ENCODE measurements around the gene NIBAN1. TPM values are rescaled to one million over a fixed set of nuclear protein-coding genes. Genes with fewer than 3 reads are reported as not detected.

NIBAN1 gene, protein sequence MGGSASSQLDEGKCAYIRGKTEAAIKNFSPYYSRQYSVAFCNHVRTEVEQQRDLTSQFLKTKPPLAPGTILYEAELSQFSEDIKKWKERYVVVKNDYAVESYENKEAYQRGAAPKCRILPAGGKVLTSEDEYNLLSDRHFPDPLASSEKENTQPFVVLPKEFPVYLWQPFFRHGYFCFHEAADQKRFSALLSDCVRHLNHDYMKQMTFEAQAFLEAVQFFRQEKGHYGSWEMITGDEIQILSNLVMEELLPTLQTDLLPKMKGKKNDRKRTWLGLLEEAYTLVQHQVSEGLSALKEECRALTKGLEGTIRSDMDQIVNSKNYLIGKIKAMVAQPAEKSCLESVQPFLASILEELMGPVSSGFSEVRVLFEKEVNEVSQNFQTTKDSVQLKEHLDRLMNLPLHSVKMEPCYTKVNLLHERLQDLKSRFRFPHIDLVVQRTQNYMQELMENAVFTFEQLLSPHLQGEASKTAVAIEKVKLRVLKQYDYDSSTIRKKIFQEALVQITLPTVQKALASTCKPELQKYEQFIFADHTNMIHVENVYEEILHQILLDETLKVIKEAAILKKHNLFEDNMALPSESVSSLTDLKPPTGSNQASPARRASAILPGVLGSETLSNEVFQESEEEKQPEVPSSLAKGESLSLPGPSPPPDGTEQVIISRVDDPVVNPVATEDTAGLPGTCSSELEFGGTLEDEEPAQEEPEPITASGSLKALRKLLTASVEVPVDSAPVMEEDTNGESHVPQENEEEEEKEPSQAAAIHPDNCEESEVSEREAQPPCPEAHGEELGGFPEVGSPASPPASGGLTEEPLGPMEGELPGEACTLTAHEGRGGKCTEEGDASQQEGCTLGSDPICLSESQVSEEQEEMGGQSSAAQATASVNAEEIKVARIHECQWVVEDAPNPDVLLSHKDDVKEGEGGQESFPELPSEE
- polyA plus RNA-seq (0.09 and 0.12 TPM in 2 replicates), polyA minus RNA-seq (0.23 and 0.24 TPM in 2 replicates)

DNA sequence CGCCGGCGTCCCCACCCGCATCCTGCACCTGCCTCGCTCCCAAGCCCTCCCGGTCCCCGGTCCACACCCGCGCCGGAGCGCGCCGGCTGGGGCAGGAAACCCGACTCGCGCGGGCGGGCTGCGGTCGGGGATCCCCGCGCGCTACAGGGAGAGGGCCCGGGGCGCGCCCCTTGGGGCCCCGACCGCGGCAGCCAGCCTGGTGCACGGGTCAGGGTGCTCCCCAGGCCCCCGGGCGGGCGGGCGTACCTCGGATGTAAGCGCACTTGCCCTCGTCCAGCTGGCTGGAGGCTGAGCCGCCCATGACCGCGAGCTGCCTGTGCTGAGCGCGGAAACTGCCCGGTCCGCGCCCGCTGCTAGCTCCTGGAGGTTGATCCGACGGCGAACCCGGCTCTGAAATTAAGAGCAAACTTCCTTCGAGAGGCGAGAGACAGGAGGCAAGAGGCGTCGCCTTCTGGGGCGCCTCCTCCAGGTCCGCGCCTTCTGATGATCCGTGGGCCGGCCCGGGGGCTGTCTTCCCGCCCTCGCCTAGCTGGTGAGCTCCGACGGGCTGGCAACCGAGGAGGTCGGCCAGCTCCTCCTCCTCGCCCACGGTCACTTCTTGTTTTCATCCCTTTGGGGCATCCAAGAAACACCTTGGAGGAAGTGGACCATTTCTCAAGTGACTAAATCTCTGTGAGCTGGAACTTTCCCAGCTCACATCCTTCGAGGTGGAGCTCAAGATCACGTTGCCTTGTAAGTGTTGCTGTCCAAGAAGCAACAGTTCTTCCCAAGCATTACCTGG is at the start of gene NIBAN1:
Gene NIBAN1, minus strand, starts transcription at position 453 of the 781 bp plus-strand sequence. Its CDS starts 152 bp downstream, at position 301.
- peak within 1 kb of the TSS; percentile 35 for H3K9ac ChIP-seq (ENCODE audit: low read length)
- H3K9me2 ChIP-seq (ENCODE audit: insufficient read depth, low read length), result no peaks in the 10 kb centered on the region
- H3K4me2 ChIP-seq (ENCODE audit: low read length), result peak within 1 kb of the TSS; percentile 63
- H3K4me3 ChIP-seq (ENCODE audit: low read length), result peak within 1 kb of the TSS; percentile 66
- no peaks in the 10 kb centered on the region for H4K20me1 ChIP-seq (ENCODE audit: insufficient read depth)
- peaks cover 48% of the 10 kb centered on the region for H3K27me3 ChIP-seq (ENCODE audit: insufficient read depth, low read depth, low read length)
- TF ChIP-seq EP300 (conservative IDR thresholded peaks at IDR 0.05; ENCODE audit: poor library complexity, severe bottlenecking) (no peak), POLR2AphosphoS5 (IDR thresholded peaks at IDR 0.05) (no peak), TAF1 (IDR thresholded peaks at IDR 0.05; ENCODE audit: low read depth) (no peak), EZH2 (IDR thresholded peaks at IDR 0.05; ENCODE audit: borderline replicate concordance, insufficient read depth, low read length, poor library complexity, severe bottlenecking) (no peak), RAD21 (conservative IDR thresholded peaks at IDR 0.05) (no peak), SMC3 (conservative IDR thresholded peaks at IDR 0.05; ENCODE audit: poor library complexity) (no peak), MXI1 (conservative IDR thresholded peaks at IDR 0.05; ENCODE audit: poor library complexity, severe bottlenecking) (no peak)
- TF ChIP-seq, protein P1, sequence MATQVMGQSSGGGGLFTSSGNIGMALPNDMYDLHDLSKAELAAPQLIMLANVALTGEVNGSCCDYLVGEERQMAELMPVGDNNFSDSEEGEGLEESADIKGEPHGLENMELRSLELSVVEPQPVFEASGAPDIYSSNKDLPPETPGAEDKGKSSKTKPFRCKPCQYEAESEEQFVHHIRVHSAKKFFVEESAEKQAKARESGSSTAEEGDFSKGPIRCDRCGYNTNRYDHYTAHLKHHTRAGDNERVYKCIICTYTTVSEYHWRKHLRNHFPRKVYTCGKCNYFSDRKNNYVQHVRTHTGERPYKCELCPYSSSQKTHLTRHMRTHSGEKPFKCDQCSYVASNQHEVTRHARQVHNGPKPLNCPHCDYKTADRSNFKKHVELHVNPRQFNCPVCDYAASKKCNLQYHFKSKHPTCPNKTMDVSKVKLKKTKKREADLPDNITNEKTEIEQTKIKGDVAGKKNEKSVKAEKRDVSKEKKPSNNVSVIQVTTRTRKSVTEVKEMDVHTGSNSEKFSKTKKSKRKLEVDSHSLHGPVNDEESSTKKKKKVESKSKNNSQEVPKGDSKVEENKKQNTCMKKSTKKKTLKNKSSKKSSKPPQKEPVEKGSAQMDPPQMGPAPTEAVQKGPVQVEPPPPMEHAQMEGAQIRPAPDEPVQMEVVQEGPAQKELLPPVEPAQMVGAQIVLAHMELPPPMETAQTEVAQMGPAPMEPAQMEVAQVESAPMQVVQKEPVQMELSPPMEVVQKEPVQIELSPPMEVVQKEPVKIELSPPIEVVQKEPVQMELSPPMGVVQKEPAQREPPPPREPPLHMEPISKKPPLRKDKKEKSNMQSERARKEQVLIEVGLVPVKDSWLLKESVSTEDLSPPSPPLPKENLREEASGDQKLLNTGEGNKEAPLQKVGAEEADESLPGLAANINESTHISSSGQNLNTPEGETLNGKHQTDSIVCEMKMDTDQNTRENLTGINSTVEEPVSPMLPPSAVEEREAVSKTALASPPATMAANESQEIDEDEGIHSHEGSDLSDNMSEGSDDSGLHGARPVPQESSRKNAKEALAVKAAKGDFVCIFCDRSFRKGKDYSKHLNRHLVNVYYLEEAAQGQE (IDR thresholded peaks at IDR 0.05; ENCODE audit: borderline replicate concordance), result no peak
- TF ChIP-seq, protein P2, sequence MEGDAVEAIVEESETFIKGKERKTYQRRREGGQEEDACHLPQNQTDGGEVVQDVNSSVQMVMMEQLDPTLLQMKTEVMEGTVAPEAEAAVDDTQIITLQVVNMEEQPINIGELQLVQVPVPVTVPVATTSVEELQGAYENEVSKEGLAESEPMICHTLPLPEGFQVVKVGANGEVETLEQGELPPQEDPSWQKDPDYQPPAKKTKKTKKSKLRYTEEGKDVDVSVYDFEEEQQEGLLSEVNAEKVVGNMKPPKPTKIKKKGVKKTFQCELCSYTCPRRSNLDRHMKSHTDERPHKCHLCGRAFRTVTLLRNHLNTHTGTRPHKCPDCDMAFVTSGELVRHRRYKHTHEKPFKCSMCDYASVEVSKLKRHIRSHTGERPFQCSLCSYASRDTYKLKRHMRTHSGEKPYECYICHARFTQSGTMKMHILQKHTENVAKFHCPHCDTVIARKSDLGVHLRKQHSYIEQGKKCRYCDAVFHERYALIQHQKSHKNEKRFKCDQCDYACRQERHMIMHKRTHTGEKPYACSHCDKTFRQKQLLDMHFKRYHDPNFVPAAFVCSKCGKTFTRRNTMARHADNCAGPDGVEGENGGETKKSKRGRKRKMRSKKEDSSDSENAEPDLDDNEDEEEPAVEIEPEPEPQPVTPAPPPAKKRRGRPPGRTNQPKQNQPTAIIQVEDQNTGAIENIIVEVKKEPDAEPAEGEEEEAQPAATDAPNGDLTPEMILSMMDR (IDR thresholded peaks at IDR 0.05; ENCODE audit: poor library complexity, severe bottlenecking), result no peak
- no peaks in the 10 kb centered on the region for H3F3A ChIP-seq (ENCODE audit: insufficient read depth, low read length, poor library complexity, severe bottlenecking)
- no peak within 1 kb of the TSS for H2AFZ ChIP-seq (ENCODE audit: low read depth, low read length)
- no peak within 1 kb of the TSS for H3K27ac ChIP-seq (ENCODE audit: low read length)
- H3K9me3 ChIP-seq (ENCODE audit: low read length), result no peaks in the 10 kb centered on the region
- H3K79me2 ChIP-seq (replicated peaks; ENCODE audit: insufficient read depth, low read length), result no peaks in the 10 kb centered on the region
- H3K36me3 ChIP-seq (ENCODE audit: insufficient read depth, low read length), result no peaks in the 10 kb centered on the region

All from neural cell (in vitro differentiated cells).